ENCODE measurements around the gene JOSD2. TPM values are rescaled to one million over a fixed set of nuclear protein-coding genes. Genes with fewer than 3 reads are reported as not detected.

Gene JOSD2
- total RNA-seq, 1 experiment from 2014 or later, result 60.8 TPM

DNA sequence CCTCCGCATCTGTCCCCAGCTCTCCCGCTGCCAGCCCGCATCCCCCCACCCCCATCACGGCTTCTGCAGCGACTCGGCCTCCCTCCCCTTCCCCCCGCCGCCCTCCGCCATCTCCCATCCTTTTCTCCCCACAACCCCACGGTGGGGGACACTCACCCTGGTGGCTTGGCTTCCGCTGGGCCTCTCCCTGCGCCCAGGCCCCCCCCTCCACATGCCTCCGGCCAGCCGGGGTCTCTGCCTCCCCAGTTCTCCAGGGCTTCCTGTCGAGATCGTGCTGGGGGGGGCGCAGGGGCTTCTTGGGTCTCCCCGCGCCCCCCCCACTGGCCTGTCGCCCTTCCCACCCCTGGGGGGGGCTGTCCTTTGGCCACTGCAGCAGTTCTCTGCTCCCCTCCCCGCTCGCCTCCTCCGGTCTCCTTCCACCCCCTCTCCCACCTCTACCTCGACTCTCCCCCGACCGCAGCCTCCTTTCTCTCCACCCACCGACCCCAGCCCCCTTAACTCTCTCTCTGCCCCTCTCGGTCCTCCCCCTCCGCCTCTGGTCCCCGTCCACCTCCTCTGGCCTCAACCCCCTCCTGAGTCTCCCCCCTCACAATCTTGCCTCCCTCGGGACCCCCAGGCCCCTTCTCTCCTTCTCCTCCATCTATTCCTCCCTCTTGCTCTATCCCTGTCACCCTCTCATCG, 40.2 kb upstream of the JOSD2 start:
- CTCF ChIA-PET, result no interaction called here
- peaks cover 53% of the 10 kb centered on the region for H3K27me3 ChIP-seq (ENCODE audit: low read length)

DNA sequence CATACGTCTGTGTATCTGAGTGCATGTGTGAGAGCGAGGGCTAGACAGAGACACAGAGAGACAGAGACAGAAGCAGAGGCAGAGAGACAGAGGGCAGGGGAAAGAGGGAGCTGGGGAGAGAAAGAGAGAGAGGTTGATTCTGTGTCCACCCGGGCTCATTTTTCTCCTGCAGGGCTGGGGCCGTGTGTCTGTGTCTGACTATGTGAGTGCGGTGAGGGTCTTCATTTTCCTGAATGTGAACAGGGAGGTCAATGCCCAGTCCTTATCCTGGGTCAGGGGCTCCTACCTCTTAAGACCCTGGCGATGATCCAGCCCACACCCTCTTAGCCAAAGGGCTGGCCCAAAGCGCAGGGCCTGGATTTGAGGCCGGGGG, 39.6 kb upstream of the JOSD2 start:
- no peaks in the 10 kb centered on the region for H4K20me1 ChIP-seq (ENCODE audit: low read length)
- TF ChIP-seq, protein P1, sequence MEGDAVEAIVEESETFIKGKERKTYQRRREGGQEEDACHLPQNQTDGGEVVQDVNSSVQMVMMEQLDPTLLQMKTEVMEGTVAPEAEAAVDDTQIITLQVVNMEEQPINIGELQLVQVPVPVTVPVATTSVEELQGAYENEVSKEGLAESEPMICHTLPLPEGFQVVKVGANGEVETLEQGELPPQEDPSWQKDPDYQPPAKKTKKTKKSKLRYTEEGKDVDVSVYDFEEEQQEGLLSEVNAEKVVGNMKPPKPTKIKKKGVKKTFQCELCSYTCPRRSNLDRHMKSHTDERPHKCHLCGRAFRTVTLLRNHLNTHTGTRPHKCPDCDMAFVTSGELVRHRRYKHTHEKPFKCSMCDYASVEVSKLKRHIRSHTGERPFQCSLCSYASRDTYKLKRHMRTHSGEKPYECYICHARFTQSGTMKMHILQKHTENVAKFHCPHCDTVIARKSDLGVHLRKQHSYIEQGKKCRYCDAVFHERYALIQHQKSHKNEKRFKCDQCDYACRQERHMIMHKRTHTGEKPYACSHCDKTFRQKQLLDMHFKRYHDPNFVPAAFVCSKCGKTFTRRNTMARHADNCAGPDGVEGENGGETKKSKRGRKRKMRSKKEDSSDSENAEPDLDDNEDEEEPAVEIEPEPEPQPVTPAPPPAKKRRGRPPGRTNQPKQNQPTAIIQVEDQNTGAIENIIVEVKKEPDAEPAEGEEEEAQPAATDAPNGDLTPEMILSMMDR (conservative IDR thresholded peaks at IDR 0.05; ENCODE audit: low read depth, low read length), result no peak
- TF ChIP-seq EZH2 (IDR thresholded peaks at IDR 0.05; ENCODE audit: low read length, unreplicated experiment) (no peak), EZH2phosphoT487 (IDR thresholded peaks at IDR 0.05; ENCODE audit: borderline replicate concordance, low read length) (no peak)
- H3K27me3 ChIP-seq (ENCODE audit: low read length), result peaks cover 53% of the 10 kb centered on the region
- H3K36me3 ChIP-seq (ENCODE audit: low read depth, low read length), result no peaks in the 10 kb centered on the region
- no peak overlapping the region for H3K9ac ChIP-seq (ENCODE audit: low read length)
- DNase-seq (no peak), ATAC-seq (no peak)
- H3K4me3 ChIP-seq (ENCODE audit: low read length), result no peak overlapping the region
- H3K9me3 ChIP-seq (ENCODE audit: low read length), result no peaks in the 10 kb centered on the region
- POLR2A ChIA-PET (ENCODE audit: unreplicated experiment), result no interaction called here
- CTCF ChIA-PET, result no interaction called here
- BruUV-seq (replicated peaks), result no TSS peak
- H3F3A ChIP-seq (ENCODE audit: low read length, unreplicated experiment), result no peaks in the 10 kb centered on the region
- no peaks in the 10 kb centered on the region for H3K9me2 ChIP-seq (replicated peaks; ENCODE audit: low read length)
- intact Hi-C loops (cut with micrococcal nuclease), result no loop called here
- H3K79me2 ChIP-seq (ENCODE audit: low read length), result no peaks in the 10 kb centered on the region
- H2AFZ ChIP-seq (ENCODE audit: low read length), result no peak overlapping the region
- no peaks in the 10 kb centered on the region for H3K4me1 ChIP-seq (ENCODE audit: insufficient read depth, low read length)
- no peak overlapping the region for H3K4me2 ChIP-seq (ENCODE audit: low read length)
- no peak overlapping the region for H3K27ac ChIP-seq (ENCODE audit: low read length)

More for the DNA sequence above, 40.2 kb upstream of the JOSD2 start:
- Histone ChIP-seq H4K20me1 (ENCODE audit: low read length) (no peaks in the 10 kb centered on the region), H3K79me2 (ENCODE audit: low read length) (no peaks in the 10 kb centered on the region), H2AFZ (ENCODE audit: low read length) (no peak overlapping the region), H3F3A (ENCODE audit: low read length, unreplicated experiment) (no peaks in the 10 kb centered on the region), H3K27ac (ENCODE audit: low read length) (no peak overlapping the region), H3K4me3 (ENCODE audit: low read length) (no peak overlapping the region), H3K4me1 (ENCODE audit: insufficient read depth, low read length) (no peaks in the 10 kb centered on the region), H3K9me2 (replicated peaks; ENCODE audit: low read length) (no peaks in the 10 kb centered on the region), H3K9ac (ENCODE audit: low read length) (no peak overlapping the region), H3K36me3 (ENCODE audit: low read depth, low read length) (no peaks in the 10 kb centered on the region), H3K9me3 (ENCODE audit: low read length) (no peaks in the 10 kb centered on the region), H3K4me2 (ENCODE audit: low read length) (no peak overlapping the region)
- BruUV-seq (replicated peaks), result no TSS peak
- DNase-seq (no peak), ATAC-seq (no peak)
- POLR2A ChIA-PET (ENCODE audit: unreplicated experiment), result no interaction called here
- intact Hi-C loops (cut with micrococcal nuclease), result no loop called here
- TF ChIP-seq EZH2phosphoT487 (IDR thresholded peaks at IDR 0.05; ENCODE audit: borderline replicate concordance, low read length) (no peak), EZH2 (IDR thresholded peaks at IDR 0.05; ENCODE audit: low read length, unreplicated experiment) (no peak)
- TF ChIP-seq, protein P1 (conservative IDR thresholded peaks at IDR 0.05; ENCODE audit: low read depth, low read length), result no peak

DNA sequence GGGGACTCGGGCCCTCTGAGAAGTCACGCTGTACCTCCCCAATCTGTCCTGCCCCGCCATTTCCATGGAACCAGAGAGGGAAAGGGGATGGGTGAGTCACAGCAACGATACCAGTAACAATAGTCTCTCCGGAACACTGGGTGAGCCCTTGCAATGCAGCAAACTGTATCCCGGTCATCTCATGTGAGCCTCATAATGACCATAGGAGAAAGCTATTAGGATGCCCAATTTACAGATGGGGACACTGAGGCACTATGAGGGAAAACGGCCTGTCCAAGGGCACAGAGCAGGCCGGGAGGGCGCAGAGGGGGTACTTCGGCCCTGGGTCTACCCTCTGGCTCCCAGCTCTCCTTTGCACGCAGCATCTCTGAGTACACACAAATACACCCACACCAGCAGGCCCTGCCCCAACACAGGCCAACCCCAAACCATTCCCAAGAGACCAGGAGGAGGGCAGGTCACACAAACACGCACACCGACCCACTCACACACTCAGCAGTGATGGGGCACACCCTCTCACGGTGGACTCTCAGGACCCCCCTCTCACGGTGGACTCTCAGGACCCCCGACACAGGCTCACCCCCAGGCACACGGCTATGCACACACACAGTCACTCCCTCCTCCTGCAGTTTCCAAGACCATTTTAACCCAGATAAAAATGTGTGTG, 39.1 kb upstream of the JOSD2 start:
- H2AFZ ChIP-seq (ENCODE audit: low read length), result no peak overlapping the region
- H3K27ac ChIP-seq (ENCODE audit: low read length), result no peak overlapping the region
- H3K79me2 ChIP-seq (ENCODE audit: low read length), result no peaks in the 10 kb centered on the region
- DNase-seq (no peak), ATAC-seq (0 out of 2 replicates have a peak, but pooled peaks have one; percentile 26)
- no peaks in the 10 kb centered on the region for H4K20me1 ChIP-seq (ENCODE audit: low read length)
- H3F3A ChIP-seq (ENCODE audit: low read length, unreplicated experiment), result no peaks in the 10 kb centered on the region
- no peaks in the 10 kb centered on the region for H3K9me3 ChIP-seq (ENCODE audit: low read length)
- BruUV-seq (replicated peaks), result no TSS peak
- H3K36me3 ChIP-seq (ENCODE audit: low read depth, low read length), result no peaks in the 10 kb centered on the region
- no peak overlapping the region for H3K4me2 ChIP-seq (ENCODE audit: low read length)
- TF ChIP-seq EZH2phosphoT487 (IDR thresholded peaks at IDR 0.05; ENCODE audit: borderline replicate concordance, low read length), result no peak
- TF ChIP-seq, protein P1 (conservative IDR thresholded peaks at IDR 0.05; ENCODE audit: low read depth, low read length), result no peak
- no peak for TF ChIP-seq EZH2 (IDR thresholded peaks at IDR 0.05; ENCODE audit: low read length, unreplicated experiment)
- H3K27me3 ChIP-seq (ENCODE audit: low read length), result peaks cover 53% of the 10 kb centered on the region
- H3K9me2 ChIP-seq (replicated peaks; ENCODE audit: low read length), result no peaks in the 10 kb centered on the region
- H3K9ac ChIP-seq (ENCODE audit: low read length), result no peak overlapping the region
- ChIA-PET POLR2A (ENCODE audit: unreplicated experiment) (no interaction called here), CTCF (no interaction called here)
- intact Hi-C loops (cut with micrococcal nuclease), result no loop called here
- H3K4me1 ChIP-seq (ENCODE audit: insufficient read depth, low read length), result no peaks in the 10 kb centered on the region
- no peak overlapping the region for H3K4me3 ChIP-seq (ENCODE audit: low read length)
